ENCODE measurements around the gene SLC35E1. TPM values are rescaled to one million over a fixed set of nuclear protein-coding genes. Genes with fewer than 3 reads are reported as not detected.

Gene SLC35E1
- total RNA-seq, 1 experiment from 2014 or later = 52.6 TPM

GRCh38 chr19:16504271-16504670 lies 67.9 kb downstream of the SLC35E1 start:
- no peaks in the 10 kb centered on the region for H3K27me3 ChIP-seq (ENCODE audit: low read length)
- H3K4me1 ChIP-seq (ENCODE audit: insufficient read depth, low read length) = no peaks in the 10 kb centered on the region
- H3K27ac ChIP-seq (ENCODE audit: low read length) = no peak overlapping the region
- no peaks in the 10 kb centered on the region for H4K20me1 ChIP-seq (ENCODE audit: low read length)
- H3K9me3 ChIP-seq (ENCODE audit: low read length) = no peaks in the 10 kb centered on the region
- peaks cover 5% of the 10 kb centered on the region; the same call in 1 of the 2 replicates for H3K36me3 ChIP-seq (ENCODE audit: low read depth, low read length)
- H3F3A ChIP-seq (ENCODE audit: low read length, unreplicated experiment) = no peaks in the 10 kb centered on the region
- H3K79me2 ChIP-seq (ENCODE audit: low read length) = no peaks in the 10 kb centered on the region
- no peak overlapping the region for H3K9ac ChIP-seq (ENCODE audit: low read length)
- no peaks in the 10 kb centered on the region for H3K9me2 ChIP-seq (replicated peaks; ENCODE audit: low read length)
- no peak overlapping the region for H3K4me3 ChIP-seq (ENCODE audit: low read length)
- ChIA-PET POLR2A (ENCODE audit: unreplicated experiment) (no interaction called here), CTCF (no interaction called here)
- intact Hi-C loops (cut with micrococcal nuclease) = no loop called here
- no peak for DNase-seq
- no TSS peak for BruUV-seq (replicated peaks)
- no peak overlapping the region for H3K4me2 ChIP-seq (ENCODE audit: low read length)
- TF ChIP-seq CTCF (conservative IDR thresholded peaks at IDR 0.05; ENCODE audit: low read depth, low read length) = no peak
- no peak for TF ChIP-seq EZH2 (IDR thresholded peaks at IDR 0.05; ENCODE audit: low read length, unreplicated experiment)
- no peak for TF ChIP-seq EZH2phosphoT487 (IDR thresholded peaks at IDR 0.05; ENCODE audit: borderline replicate concordance, low read length)
- H2AFZ ChIP-seq (ENCODE audit: low read length) = no peak overlapping the region
- no peak for ATAC-seq

Other genes with a start within 250 kb of the SLC35E1 start
- 4.8 and 6.6 TPM in 2 replicates for gene KLF2, start 247.6 kb downstream of the SLC35E1 start, total RNA-seq (2014; rRNA removed)
- 18.1 and 23.8 TPM in 2 replicates for gene EPS15L1, start 100.4 kb downstream of the SLC35E1 start, total RNA-seq (2014; rRNA removed)
- gene CALR3, start 76.2 kb downstream of the SLC35E1 start, total RNA-seq (2014; rRNA removed) = 0.47 TPM in 1 of 2 replicates, not detected in the other
- 2.5 and 5.2 TPM in 2 replicates for gene C19orf44, start 76.0 kb downstream of the SLC35E1 start, total RNA-seq (2014; rRNA removed)
- gene CHERP, start 30.0 kb downstream of the SLC35E1 start, total RNA-seq (2014; rRNA removed) = 13.4 and 24.2 TPM in 2 replicates
- gene MED26, start 55.8 kb upstream of the SLC35E1 start, total RNA-seq (2014; rRNA removed) = 17.5 and 17.7 TPM in 2 replicates
- 62.0 and 74.1 TPM in 2 replicates for gene SMIM7, start 87.7 kb upstream of the SLC35E1 start, total RNA-seq (2014; rRNA removed)
- 11.0 and 13.3 TPM in 2 replicates for gene TMEM38A, start 88.7 kb upstream of the SLC35E1 start, total RNA-seq (2014; rRNA removed)
- 2.4 and 2.5 TPM in 2 replicates for gene NWD1, start 147.4 kb upstream of the SLC35E1 start, total RNA-seq (2014; rRNA removed)

Measured in PC-3 (cell line).